Glutamatergic neuron (in vitro differentiated cells): Measurements from ENCODE around the gene SLX9. TPM values are rescaled to one million over a fixed set of nuclear protein-coding genes. Genes with fewer than 3 reads are reported as not detected.

Experiments
- DNase-seq: peaks from one replicate; pipeline ENCODE4 v3.0.0; 2022
- H3K27ac Mint-ChIP-seq: one replicate; pipeline ENCODE4 v1.8.0; 2020; ENCODE audit warnings: mild to moderate bottlenecking, mixed read lengths, inconsistent platforms; ENCODE audit not compliant: unreplicated experiment
- H3K27me3 Mint-ChIP-seq: one replicate; pipeline ENCODE4 v1.8.0; 2020; ENCODE audit warnings: mild to moderate bottlenecking, moderate library complexity, mixed read lengths, inconsistent platforms; ENCODE audit not compliant: unreplicated experiment
- H3K36me3 Mint-ChIP-seq: one replicate; pipeline ENCODE4 v1.8.0; 2020; ENCODE audit warnings: mild to moderate bottlenecking, mixed read lengths, inconsistent platforms; ENCODE audit not compliant: unreplicated experiment
- H3K4me1 Mint-ChIP-seq: one replicate; pipeline ENCODE4 v1.8.0; 2020; ENCODE audit warnings: mild to moderate bottlenecking, low read depth, mixed read lengths, inconsistent platforms; ENCODE audit not compliant: unreplicated experiment
- H3K4me3 Mint-ChIP-seq: one replicate; pipeline ENCODE4 v1.8.0; 2020; ENCODE audit warnings: mild to moderate bottlenecking, mixed read lengths, inconsistent platforms; ENCODE audit not compliant: unreplicated experiment
- H3K9me3 Mint-ChIP-seq: one replicate; pipeline ENCODE4 v1.8.0; 2020; ENCODE audit warnings: mild to moderate bottlenecking, moderate library complexity, mixed read lengths, inconsistent platforms; ENCODE audit not compliant: unreplicated experiment
- total RNA-seq: library from RNA; stranded (reverse); fragmentation: NEBNext Ultra II Directional; extraction: Animal tissue kit (Norgen Biotek cat#: 25700); gene quantifications from one replicate; pipeline ENCODE4 v1.2.1, GENCODE V29; 2021; ENCODE audit not compliant: unreplicated experiment
- TF ChIP-seq, protein P1 (sequence below): fragments of 200-600 bp; sonication (generic); IDR thresholded peaks from one replicate; pipeline ENCODE4 v1.5.0; 2021; ENCODE audit not compliant: partially characterized antibody, unreplicated experiment

SLX9 gene
- total RNA-seq, 1 donor from 2014 or later: 30.7 TPM

DNA sequence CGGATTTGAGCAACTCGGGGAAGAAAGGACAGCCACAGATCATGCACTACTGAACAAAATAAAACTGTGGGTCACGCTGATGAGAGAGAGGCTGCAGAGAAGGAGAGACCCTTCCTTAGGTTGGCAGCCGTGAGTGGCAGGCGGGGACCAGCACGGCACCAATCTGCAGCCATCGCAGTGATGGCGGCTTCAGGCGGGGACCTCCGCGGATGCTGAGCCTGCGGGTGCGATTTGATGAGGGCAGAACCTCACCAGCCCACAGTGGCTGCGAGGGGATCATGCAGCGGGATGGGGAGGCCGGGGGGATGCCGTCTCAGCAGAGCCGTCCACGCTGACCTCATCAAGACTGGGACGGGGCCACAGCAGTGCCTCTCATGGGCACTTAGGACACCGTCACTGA is 30.9 kb upstream of the SLX9 start:
- Mint-ChIP-seq H3K27me3 (peaks cover 7% of the 10 kb centered on the region), H3K27ac (no peak overlapping the region)

DNA sequence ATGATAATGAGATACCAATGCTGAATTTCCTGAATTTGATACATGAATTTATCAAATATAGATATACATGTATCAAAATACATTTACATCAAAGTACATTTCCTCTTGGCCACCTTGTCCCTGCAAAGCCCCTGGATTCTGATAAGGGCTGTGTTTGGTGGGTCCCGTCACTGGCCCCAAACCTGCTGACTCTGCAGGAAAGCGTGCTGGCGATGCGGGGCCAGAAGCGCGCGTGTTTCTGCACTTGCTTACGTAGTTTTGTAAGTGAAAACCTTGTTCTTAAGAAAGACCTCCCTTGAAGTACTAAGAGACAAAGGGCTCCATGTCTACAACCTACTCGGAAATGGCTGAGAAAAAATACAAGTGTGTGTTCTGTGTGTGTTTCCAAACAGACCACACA is 30.1 kb upstream of the SLX9 start:
- H3K9me3 Mint-ChIP-seq: peaks cover 1% of the 10 kb centered on the region
- no peak for DNase-seq
- peaks cover 2% of the 10 kb centered on the region for H3K27me3 Mint-ChIP-seq
- TF ChIP-seq, protein P1, sequence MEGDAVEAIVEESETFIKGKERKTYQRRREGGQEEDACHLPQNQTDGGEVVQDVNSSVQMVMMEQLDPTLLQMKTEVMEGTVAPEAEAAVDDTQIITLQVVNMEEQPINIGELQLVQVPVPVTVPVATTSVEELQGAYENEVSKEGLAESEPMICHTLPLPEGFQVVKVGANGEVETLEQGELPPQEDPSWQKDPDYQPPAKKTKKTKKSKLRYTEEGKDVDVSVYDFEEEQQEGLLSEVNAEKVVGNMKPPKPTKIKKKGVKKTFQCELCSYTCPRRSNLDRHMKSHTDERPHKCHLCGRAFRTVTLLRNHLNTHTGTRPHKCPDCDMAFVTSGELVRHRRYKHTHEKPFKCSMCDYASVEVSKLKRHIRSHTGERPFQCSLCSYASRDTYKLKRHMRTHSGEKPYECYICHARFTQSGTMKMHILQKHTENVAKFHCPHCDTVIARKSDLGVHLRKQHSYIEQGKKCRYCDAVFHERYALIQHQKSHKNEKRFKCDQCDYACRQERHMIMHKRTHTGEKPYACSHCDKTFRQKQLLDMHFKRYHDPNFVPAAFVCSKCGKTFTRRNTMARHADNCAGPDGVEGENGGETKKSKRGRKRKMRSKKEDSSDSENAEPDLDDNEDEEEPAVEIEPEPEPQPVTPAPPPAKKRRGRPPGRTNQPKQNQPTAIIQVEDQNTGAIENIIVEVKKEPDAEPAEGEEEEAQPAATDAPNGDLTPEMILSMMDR: no peak
- no peak overlapping the region for H3K4me3 Mint-ChIP-seq
- peaks cover 6% of the 10 kb centered on the region for H3K4me1 Mint-ChIP-seq
- H3K27ac Mint-ChIP-seq: no peak overlapping the region
- H3K36me3 Mint-ChIP-seq: no peaks in the 10 kb centered on the region

More for the DNA sequence above, 30.9 kb upstream of the SLX9 start:
- Mint-ChIP-seq H3K9me3 (peaks cover 1% of the 10 kb centered on the region), H3K4me3 (no peak overlapping the region), H3K36me3 (no peaks in the 10 kb centered on the region), H3K4me1 (peaks cover 10% of the 10 kb centered on the region)
- no peak for DNase-seq
- TF ChIP-seq, protein P1: no peak

DNA sequence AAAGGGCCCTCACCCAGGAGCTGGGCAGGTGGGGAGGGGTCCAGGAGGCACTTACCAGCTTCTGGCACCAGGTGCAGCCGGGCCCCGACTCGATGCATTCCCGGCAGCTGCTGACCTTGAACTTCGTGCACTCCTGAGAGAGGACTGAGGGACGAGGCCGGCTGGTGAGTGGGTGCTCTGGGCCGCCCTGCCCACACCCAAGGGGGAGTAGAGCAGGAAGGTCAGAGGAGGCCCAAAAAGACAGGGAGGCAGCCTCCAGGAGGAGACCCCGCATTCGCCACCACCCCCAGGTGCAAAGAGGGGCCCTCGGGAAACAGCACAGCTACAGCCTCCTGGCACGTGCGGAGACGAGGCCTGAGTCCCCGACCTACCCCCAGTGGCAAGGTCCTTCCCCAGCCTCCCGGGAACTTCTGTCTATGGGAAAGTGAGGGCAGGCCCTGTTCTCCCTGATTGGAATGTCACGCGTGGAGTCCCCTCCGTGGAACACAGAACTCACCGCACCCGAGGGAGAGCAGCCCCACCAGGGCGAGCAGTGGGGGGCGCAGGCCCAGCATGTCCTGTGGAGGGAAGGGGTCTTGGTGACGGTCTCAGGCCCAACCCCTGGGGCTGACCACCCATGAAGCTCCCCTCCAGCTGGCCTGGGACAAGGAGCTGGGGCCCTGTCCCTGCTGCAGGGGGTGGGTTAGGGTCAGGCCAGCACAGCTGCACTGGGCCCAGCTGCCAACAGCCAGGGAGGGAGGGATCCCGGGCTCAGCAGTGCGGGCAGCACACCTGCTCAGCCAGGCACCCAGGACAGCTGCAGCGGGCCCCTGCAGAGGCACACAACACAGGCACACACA is 29.4 kb upstream of the SLX9 start:
- no peak overlapping the region for H3K4me3 Mint-ChIP-seq
- no peaks in the 10 kb centered on the region for H3K36me3 Mint-ChIP-seq
- DNase-seq: no peak
- TF ChIP-seq, protein P1: no peak
- H3K9me3 Mint-ChIP-seq: peaks cover 1% of the 10 kb centered on the region
- no peak overlapping the region for H3K27ac Mint-ChIP-seq
- H3K4me1 Mint-ChIP-seq: peaks cover 6% of the 10 kb centered on the region
- H3K27me3 Mint-ChIP-seq: peaks cover 3% of the 10 kb centered on the region

DNA sequence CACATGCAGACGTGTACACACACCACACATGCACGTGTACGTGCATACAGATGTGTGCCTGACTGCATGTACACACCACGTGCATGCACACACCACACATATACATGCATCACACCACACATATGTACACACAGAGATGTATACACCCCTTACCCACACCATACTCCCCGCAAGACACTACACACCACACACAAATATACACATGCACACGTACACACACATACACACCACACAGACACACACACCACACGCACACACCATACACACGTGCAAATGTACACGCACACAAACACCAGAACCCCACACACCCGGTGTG is 28.8 kb upstream of the SLX9 start:
- H3K36me3 Mint-ChIP-seq: no peaks in the 10 kb centered on the region
- peaks cover 6% of the 10 kb centered on the region for H3K4me1 Mint-ChIP-seq
- TF ChIP-seq, protein P1: no peak
- H3K27me3 Mint-ChIP-seq: peaks cover 5% of the 10 kb centered on the region
- peaks cover 1% of the 10 kb centered on the region for H3K9me3 Mint-ChIP-seq
- DNase-seq: no peak
- H3K27ac Mint-ChIP-seq: no peak overlapping the region
- H3K4me3 Mint-ChIP-seq: no peak overlapping the region

DNA sequence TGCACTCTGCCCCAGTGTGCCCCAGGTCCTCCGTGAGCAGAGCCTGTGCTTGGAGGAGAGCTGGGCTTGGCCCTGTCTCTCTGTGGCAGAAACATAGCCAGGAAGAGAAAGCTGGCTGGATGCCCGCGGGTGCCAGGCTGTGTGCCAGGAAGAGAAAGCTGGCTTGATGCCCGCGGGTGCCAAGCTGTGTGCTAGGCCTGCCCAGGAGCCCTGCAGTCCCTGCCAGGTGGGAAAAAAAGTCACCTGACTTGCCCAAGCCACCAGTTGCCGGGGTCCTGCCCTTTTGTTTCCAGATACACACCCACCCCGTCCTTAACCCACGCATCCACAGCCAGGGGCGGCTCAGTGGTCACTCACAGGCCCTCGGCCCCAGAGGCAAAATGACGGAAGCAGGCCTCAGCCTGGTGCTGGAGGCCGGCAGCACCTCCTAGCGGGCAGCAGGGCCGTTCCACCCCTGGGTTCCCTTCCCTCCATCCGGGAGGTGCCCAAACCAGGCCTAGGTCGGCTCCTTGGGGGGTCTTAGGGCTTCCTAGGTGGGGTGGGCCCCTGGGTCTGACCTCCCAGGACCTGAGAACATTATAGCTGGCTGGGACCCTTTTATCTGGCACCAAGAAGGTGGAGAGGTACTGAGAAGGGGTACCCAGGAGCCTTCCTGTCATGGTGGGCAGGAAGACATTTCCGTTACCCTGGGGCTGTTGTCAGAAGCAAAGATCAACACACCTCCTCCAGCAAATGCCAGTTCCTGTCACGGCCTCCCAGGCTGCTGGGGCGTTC is 28.3 kb upstream of the SLX9 start:
- DNase-seq: no peak
- no peak overlapping the region for H3K27ac Mint-ChIP-seq
- H3K4me3 Mint-ChIP-seq: no peak overlapping the region
- H3K9me3 Mint-ChIP-seq: peaks cover 1% of the 10 kb centered on the region
- TF ChIP-seq, protein P1: no peak
- H3K36me3 Mint-ChIP-seq: no peaks in the 10 kb centered on the region
- H3K27me3 Mint-ChIP-seq: peaks cover 5% of the 10 kb centered on the region
- peaks cover 6% of the 10 kb centered on the region for H3K4me1 Mint-ChIP-seq
